CD14-positive monocyte (primary cell): ENCODE results near the gene MICU1. TPM values are rescaled to one million over a fixed set of nuclear protein-coding genes. Genes with fewer than 3 reads are reported as not detected.

Experiments used
- DNase-seq, 3 donors: peaks; one replicate each; pipeline ENCODE4 v3.0.0-alpha.2; 2011 to 2022
- H2AFZ ChIP-seq: 2 replicates; pipeline ENCODE4 v1.6.0; 2012; ENCODE audit warnings: mild to moderate bottlenecking, low read depth, low read length, inconsistent platforms; ENCODE audit not compliant: insufficient read depth, poor library complexity, severe bottlenecking
- H3K27ac ChIP-seq, 2 donors: 1 replicate in 1 of 2; 2 replicates in 1 of 2; pipeline ENCODE4 v1.5.1; 2012 to 2013; ENCODE audit warnings: low read length in 2 of 2, control low read depth in 1 of 2, inconsistent platforms in 1 of 2, low read depth in 1 of 2, mild to moderate bottlenecking in 1 of 2
- H3K27me3 ChIP-seq, 2 donors: one replicate each; pipeline versions ENCODE4 v1.6.0 to v1.6.1; 2011 to 2013; ENCODE audit warnings: low read length in 2 of 2; ENCODE audit not compliant: control insufficient read depth in 2 of 2, insufficient read depth in 2 of 2
- H3K36me3 ChIP-seq, 2 donors: replicated peaks in 1 of 2; 1 replicate in 1 of 2; 2 replicates in 1 of 2; pipeline versions ENCODE4 v1.5.1 to v1.6.1; 2012 to 2013; ENCODE audit warnings: low read length in 2 of 2, control low read depth in 1 of 2, inconsistent platforms in 1 of 2, mild to moderate bottlenecking in 1 of 2; ENCODE audit not compliant: insufficient read depth in 2 of 2, control insufficient read depth in 1 of 2
- H3K4me1 ChIP-seq, 2 donors: 1 replicate in 1 of 2; 2 replicates in 1 of 2; pipeline versions ENCODE4 v1.5.1 to v1.6.1; 2012 to 2013; ENCODE audit warnings: low read length in 2 of 2, control low read depth in 1 of 2, inconsistent platforms in 1 of 2, mild to moderate bottlenecking in 1 of 2, moderate library complexity in 1 of 2; ENCODE audit not compliant: insufficient read depth in 2 of 2, control insufficient read depth in 1 of 2
- H3K4me2 ChIP-seq: replicated peaks from 2 replicates; pipeline ENCODE3; 2012; ENCODE audit warnings: low read length, moderate library complexity, mild to moderate bottlenecking; ENCODE audit not compliant: poor library complexity, severe bottlenecking; ENCODE audit errors: extremely low read depth
- H3K4me3 ChIP-seq, 3 experiments: fragments of 200-600 bp in 1 of 3; sonication (generic) in 1 of 3; replicated peaks in 1 of 3; 1 replicate in 2 of 3; 2 replicates in 1 of 3; pipeline ENCODE4 v1.5.1; 2011 to 2013; ENCODE audit warnings: low read length in 3 of 3, mild to moderate bottlenecking in 3 of 3, control low read depth in 2 of 3, low read depth in 2 of 3, inconsistent platforms in 1 of 3, moderate library complexity in 1 of 3
- H3K79me2 ChIP-seq: 2 replicates; pipeline ENCODE4 v1.6.0; 2012; ENCODE audit warnings: mild to moderate bottlenecking, control low read depth, inconsistent platforms, low read length, moderate library complexity; ENCODE audit not compliant: insufficient read depth
- H3K9ac ChIP-seq: 2 replicates; pipeline ENCODE4 v1.6.0; 2017; ENCODE audit warnings: low read length, mild to moderate bottlenecking; ENCODE audit not compliant: insufficient read depth, poor library complexity, severe bottlenecking
- H3K9me3 ChIP-seq, 2 donors: replicated peaks in 1 of 2; 1 replicate in 1 of 2; 2 replicates in 1 of 2; pipeline versions ENCODE4 v1.5.1 to v1.6.1; 2012 to 2013; ENCODE audit warnings: low read length in 2 of 2, control low read depth in 1 of 2; ENCODE audit not compliant: control insufficient read depth in 1 of 2, insufficient read depth in 1 of 2
- H4K20me1 ChIP-seq: 2 replicates; pipeline ENCODE4 v1.6.0; 2012; ENCODE audit warnings: mild to moderate bottlenecking, low read length, control low read depth, moderate library complexity; ENCODE audit not compliant: insufficient read depth
- H3K27ac Mint-ChIP-seq, 7 donors: one replicate each; pipeline ENCODE4 v1.8.0; 2020; ENCODE audit warnings: mild to moderate bottlenecking in 7 of 7, mixed read lengths in 7 of 7, moderate library complexity in 6 of 7, inconsistent platforms in 2 of 7
- H3K27me3 Mint-ChIP-seq, 3 donors: one replicate each; pipeline ENCODE4 v1.8.0; 2021 to 2022; ENCODE audit warnings: low read depth in 3 of 3, mild to moderate bottlenecking in 3 of 3, mixed read lengths in 3 of 3, moderate library complexity in 3 of 3, inconsistent platforms in 1 of 3
- H3K36me3 Mint-ChIP-seq, 2 donors: one replicate each; pipeline ENCODE4 v1.8.0; 2020; ENCODE audit warnings: mixed read lengths in 2 of 2, inconsistent platforms in 1 of 2, mild to moderate bottlenecking in 1 of 2
- H3K4me1 Mint-ChIP-seq: one replicate; pipeline ENCODE4 v1.8.0; 2020; ENCODE audit warnings: mild to moderate bottlenecking, mixed read lengths
- H3K4me3 Mint-ChIP-seq, 2 donors: one replicate each; pipeline ENCODE4 v1.8.0; 2020; ENCODE audit warnings: mild to moderate bottlenecking in 2 of 2, mixed read lengths in 2 of 2, moderate library complexity in 1 of 2
- H3K9me3 Mint-ChIP-seq, 7 donors: one replicate each; pipeline ENCODE4 v1.8.0; 2020 to 2022; ENCODE audit warnings: mixed read lengths in 7 of 7, mild to moderate bottlenecking in 6 of 7, moderate library complexity in 6 of 7, inconsistent platforms in 2 of 7
- WGBS: methylation state at CpG from one replicate; pipeline ENCODE4 v1.1.5; 2013; ENCODE audit warnings: missing lambda C conversion rate; ENCODE audit not compliant: insufficient coverage; 5-methylcytosine and 5-hydroxymethylcytosine counted together
- intact Hi-C, 2 donors: fragments of 100-400 bp; cut with micrococcal nuclease; formaldehyde crosslinking; loops; one replicate each; pipeline versions ENCODE4 v1.15.0 to v1.15.1; 2023
- polyA plus RNA-seq, 3 donors: library from polyadenylated mRNA; depleted of rRNA in 1 of 3; unstranded in 2 of 3; stranded (reverse) in 1 of 3; fragments of 300-500 nt in 2 of 3; fragments of >200 nt in 1 of 3; fragmentation: Illumina TruSeq in 2 of 3; gene quantifications; 1 replicate in 2 of 3; 2 replicates in 1 of 3; pipeline ENCODE4 v1.2.3, GENCODE V29; 2012 to 2021
- TF ChIP-seq, protein P1 (sequence below): fragments of 200-600 bp; IDR thresholded peaks from one replicate; pipeline ENCODE4 v1.8.0; 2022; ENCODE audit warnings: antibody characterized with exemption, mild to moderate bottlenecking

The MICU1 gene
- polyA plus RNA-seq, 3 donors: 51.1 to 76.4 (median 51.7) TPM

- TF ChIP-seq, protein P1, sequence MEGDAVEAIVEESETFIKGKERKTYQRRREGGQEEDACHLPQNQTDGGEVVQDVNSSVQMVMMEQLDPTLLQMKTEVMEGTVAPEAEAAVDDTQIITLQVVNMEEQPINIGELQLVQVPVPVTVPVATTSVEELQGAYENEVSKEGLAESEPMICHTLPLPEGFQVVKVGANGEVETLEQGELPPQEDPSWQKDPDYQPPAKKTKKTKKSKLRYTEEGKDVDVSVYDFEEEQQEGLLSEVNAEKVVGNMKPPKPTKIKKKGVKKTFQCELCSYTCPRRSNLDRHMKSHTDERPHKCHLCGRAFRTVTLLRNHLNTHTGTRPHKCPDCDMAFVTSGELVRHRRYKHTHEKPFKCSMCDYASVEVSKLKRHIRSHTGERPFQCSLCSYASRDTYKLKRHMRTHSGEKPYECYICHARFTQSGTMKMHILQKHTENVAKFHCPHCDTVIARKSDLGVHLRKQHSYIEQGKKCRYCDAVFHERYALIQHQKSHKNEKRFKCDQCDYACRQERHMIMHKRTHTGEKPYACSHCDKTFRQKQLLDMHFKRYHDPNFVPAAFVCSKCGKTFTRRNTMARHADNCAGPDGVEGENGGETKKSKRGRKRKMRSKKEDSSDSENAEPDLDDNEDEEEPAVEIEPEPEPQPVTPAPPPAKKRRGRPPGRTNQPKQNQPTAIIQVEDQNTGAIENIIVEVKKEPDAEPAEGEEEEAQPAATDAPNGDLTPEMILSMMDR: no peak
- WGBS: 70% methylated on average over 8 of the region's 13 CpGs
These were observed 304.4 kb downstream of the MICU1 start for GRCh38 chr10:72321248-72322029.

DNA sequence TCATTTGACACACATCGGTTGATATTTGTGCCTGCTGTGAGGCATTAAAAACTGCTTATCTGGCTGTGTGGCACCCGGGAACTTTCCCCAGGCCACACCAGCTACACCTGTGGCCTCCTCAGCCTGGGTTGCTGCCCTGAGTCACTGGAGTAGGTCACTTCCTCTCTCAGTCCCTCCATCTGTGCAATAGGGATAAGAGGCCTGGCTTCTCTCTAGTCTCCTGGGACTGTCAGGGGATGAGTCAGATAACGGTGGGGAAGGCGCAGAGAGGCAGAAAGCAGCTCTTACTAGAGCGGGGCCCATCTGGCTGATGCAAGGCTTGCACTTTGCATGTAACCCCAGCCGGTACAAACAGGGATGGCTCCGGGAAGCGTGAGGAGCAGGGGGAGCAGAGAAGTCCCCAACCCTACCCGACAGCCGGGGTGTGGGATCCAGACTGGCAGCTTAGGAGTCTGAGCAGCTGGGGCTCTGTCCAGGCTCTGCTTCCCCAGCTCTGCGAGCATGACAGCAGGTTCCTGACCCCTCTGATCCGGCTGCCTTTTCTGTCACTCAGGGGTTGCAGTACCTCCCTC lies 305.1 kb downstream of the MICU1 start:
- WGBS: 0% methylated on average over 9 of the region's 12 CpGs
- Histone ChIP-seq H3K27me3 (no peaks in the 10 kb centered on the region), H3K4me2 (peak overlapping the region; percentile 78), H3K79me2 (peaks cover 10% of the 10 kb centered on the region), H3K4me1 (peaks cover 86 to 87% of the 10 kb centered on the region in 2 donors), H3K9ac (peak overlapping the region; percentile 95), H3K4me3 (peak overlapping the region in 1 of 3 experiments; percentile 73), H3K27ac (peak overlapping the region; percentile 98 to 100), H3K36me3 (no peaks in the 10 kb centered on the region), H4K20me1 (no peaks in the 10 kb centered on the region), H3K9me3 (no peaks in the 10 kb centered on the region), H2AFZ (no peak overlapping the region)
- intact Hi-C loops: loop anchor here (1.0 to 5.0 kb wide), 3 partner anchors 23 to 943 kb away; no protein-coding TSS in a partner anchor
- Mint-ChIP-seq H3K4me3 (peak overlapping the region; percentile 69 to 77), H3K27ac (peak overlapping the region; percentile 97 to 100 (median 99)), H3K27me3 (no peaks in the 10 kb centered on the region), H3K36me3 (peaks cover 0 to 3% of the 10 kb centered on the region in 2 donors), H3K4me1 (peaks cover 85% of the 10 kb centered on the region), H3K9me3 (no peaks in the 10 kb centered on the region)
- TF ChIP-seq, protein P1: no peak
- peak; percentile 96 to 99 (median 98) for DNase-seq

More at GRCh38 chr10:72321248-72322029, 304.4 kb downstream of the MICU1 start:
- no peaks in the 10 kb centered on the region for H3K36me3 Mint-ChIP-seq
- H3K27me3 ChIP-seq: no peaks in the 10 kb centered on the region
- H3K79me2 ChIP-seq: peaks cover 10% of the 10 kb centered on the region
- no peak for DNase-seq
- peak overlapping the region in 1 of 2 donors; percentile 13 for H3K4me3 Mint-ChIP-seq
- intact Hi-C loops: loop anchor here (2.0 to 5.0 kb wide), 2 partner anchors 25 to 944 kb away; no protein-coding TSS in a partner anchor
- H3K9ac ChIP-seq: peak overlapping the region; percentile 95
- peaks cover 79% of the 10 kb centered on the region for H3K4me1 Mint-ChIP-seq
- no peaks in the 10 kb centered on the region for H3K36me3 ChIP-seq
- peak overlapping the region; percentile 97 to 100 (median 99) for H3K27ac Mint-ChIP-seq
- no peaks in the 10 kb centered on the region for H3K9me3 ChIP-seq
- peaks cover 0 to under 1% (median 0%) of the 10 kb centered on the region in 3 donors for H3K27me3 Mint-ChIP-seq
- H3K9me3 Mint-ChIP-seq: peaks cover 0 to 4% (median 0%) of the 10 kb centered on the region in 7 donors
- H2AFZ ChIP-seq: no peak overlapping the region
- H3K4me1 ChIP-seq: peaks cover 79 to 81% of the 10 kb centered on the region in 2 donors
- H3K4me3 ChIP-seq: peak overlapping the region in 1 of 3 experiments; percentile 73
- no peaks in the 10 kb centered on the region for H4K20me1 ChIP-seq
- H3K4me2 ChIP-seq: peak overlapping the region; percentile 78
- H3K27ac ChIP-seq: peak overlapping the region; percentile 98 to 100
